NCI-H1417 (cell line): Measurements from ENCODE around the gene DGKI.

Source experiments
- DNase-seq, 3 experiments: peaks; one replicate each; lab custom pipeline; 2025; lab: John Stamatoyannopoulos, UW

The DGKI gene

GRCh38 chr7:137871170-137871915 is 24.6 kb upstream of the DGKI start:
- no peak for DNase-seq

GRCh38 chr7:137870684-137871083 is 23.9 kb upstream of the DGKI start:
- no peak for DNase-seq

GRCh38 chr7:137870078-137870477 is 23.3 kb upstream of the DGKI start:
- no peak for DNase-seq

- DNase-seq: no peak
These were observed 22.5 kb upstream of the DGKI start for GRCh38 chr7:137869260-137869659.

GRCh38 chr7:137867289-137867688 is 20.5 kb upstream of the DGKI start:
- no peak for DNase-seq

GRCh38 chr7:137865764-137866163 is 19.0 kb upstream of the DGKI start:
- no peak for DNase-seq

- DNase-seq: no peak
These were observed 16.2 kb upstream of the DGKI start for GRCh38 chr7:137862964-137863363.

GRCh38 chr7:137862358-137862757 is 15.6 kb upstream of the DGKI start:
- DNase-seq: no peak

GRCh38 chr7:137860542-137860941 is 13.8 kb upstream of the DGKI start:
- no peak for DNase-seq

- DNase-seq: no peak
These were observed 6.3 kb upstream of the DGKI start for GRCh38 chr7:137853053-137853452.

GRCh38 chr7:137852108-137852507 is 5.3 kb upstream of the DGKI start:
- DNase-seq: no peak

GRCh38 chr7:137850972-137851945 is 4.5 kb upstream of the DGKI start:
- DNase-seq: no peak

GRCh38 chr7:137850571-137850970 is 3.8 kb upstream of the DGKI start:
- DNase-seq: no peak

- DNase-seq: no peak
These were observed 1.3 kb upstream of the DGKI start for GRCh38 chr7:137848095-137848494.

- DNase-seq: peak in 1 of 3 experiments; percentile 48
These were observed 835 bp upstream of the DGKI start for GRCh38 chr7:137847568-137848050.

- no peak for DNase-seq
These were observed 286 bp downstream of the DGKI start for GRCh38 chr7:137846549-137846826.

GRCh38 chr7:137844677-137845425 is 1.9 kb downstream of the DGKI start:
- peak in 2 of 3 experiments; percentile 17 to 45 for DNase-seq

GRCh38 chr7:137839903-137840779 is 6.6 kb downstream of the DGKI start:
- peak in 2 of 3 experiments; percentile 56 to 83 for DNase-seq

GRCh38 chr7:137838706-137839315 is 8.0 kb downstream of the DGKI start:
- no peak for DNase-seq

GRCh38 chr7:137836541-137836940 is 10.2 kb downstream of the DGKI start:
- DNase-seq: no peak

- no peak for DNase-seq
These were observed 10.7 kb downstream of the DGKI start for GRCh38 chr7:137836113-137836509.
